Breast epithelium (tissue), 4 donors: ENCODE measurements around the gene STK17A. TPM values are rescaled to one million over a fixed set of nuclear protein-coding genes. Genes with fewer than 3 reads are reported as not detected.

Experiments used
- DNase-seq, 2 donors: peaks; one replicate each; pipeline ENCODE4 v3.0.0-alpha.2; 2019; ENCODE audit warnings: low spot score in 2 of 2
- H3K27ac ChIP-seq, 2 donors: fragments of 200-600 bp; sonication (generic) in 1 of 2; one replicate each; pipeline ENCODE4 v1.5.1; 2016 to 2019; ENCODE audit warnings: mild to moderate bottlenecking in 1 of 2
- H3K27me3 ChIP-seq, 2 donors: fragments of 200-600 bp; sonication (generic) in 1 of 2; one replicate each; pipeline versions ENCODE4 v1.5.1 to v1.6.0; 2017 to 2019; ENCODE audit warnings: control low read depth in 1 of 2, mild to moderate bottlenecking in 1 of 2
- H3K36me3 ChIP-seq: fragments of 200-600 bp; one replicate; pipeline ENCODE4 v1.5.1; 2019
- H3K4me1 ChIP-seq, 2 donors: fragments of 200-600 bp; sonication (generic); one replicate each; pipeline ENCODE4 v1.5.1; 2016 to 2019; ENCODE audit warnings: control low read depth in 1 of 2
- H3K4me3 ChIP-seq, 3 donors: fragments of 200-600 bp; sonication (generic); 1 replicate in 2 of 3; 2 replicates in 1 of 3; pipeline ENCODE4 v1.5.1; 2016 to 2019; ENCODE audit warnings: mild to moderate bottlenecking in 3 of 3, moderate library complexity in 2 of 3
- H3K9me3 ChIP-seq, 2 donors: fragments of 200-600 bp; sonication (generic) in 1 of 2; one replicate each; pipeline ENCODE4 v1.5.1; 2016 to 2019; ENCODE audit warnings: control low read depth in 1 of 2
- CTCF ChIP-seq, 3 donors: fragments of 450-650 bp; IDR thresholded peaks; one replicate each; pipeline ENCODE4 v1.5.1; 2016 to 2017; ENCODE audit warnings: antibody characterized with exemption in 3 of 3, mild to moderate bottlenecking in 3 of 3, moderate library complexity in 3 of 3
- POLR2A ChIP-seq: fragments of 450-650 bp; IDR thresholded peaks from one replicate; pipeline ENCODE4 v1.6.1; 2016; ENCODE audit warnings: antibody characterized with exemption, mild to moderate bottlenecking, moderate library complexity
- POLR2AphosphoS5 ChIP-seq, 3 donors: sonication (generic); formaldehyde crosslinking; IDR thresholded peaks; one replicate each; pipeline ENCODE4 v1.6.1; 2017; ENCODE audit warnings: antibody characterized with exemption in 3 of 3
- intact Hi-C: fragments of 100-400 bp; cut with DNase I; formaldehyde crosslinking; loops from one replicate; pipeline ENCODE4 v1.15.1; 2023; ENCODE audit warnings: low total_unique reads
- total RNA-seq, 3 donors: library from RNA; depleted of rRNA; stranded (reverse); fragments of >200 nt; gene quantifications; one replicate each; pipeline ENCODE4 v1.1.0, GENCODE V29; 2016

Gene STK17A
- total RNA-seq, 3 donors from 2014 or later: 13.3 to 24.3 (median 24.1) TPM

DNA sequence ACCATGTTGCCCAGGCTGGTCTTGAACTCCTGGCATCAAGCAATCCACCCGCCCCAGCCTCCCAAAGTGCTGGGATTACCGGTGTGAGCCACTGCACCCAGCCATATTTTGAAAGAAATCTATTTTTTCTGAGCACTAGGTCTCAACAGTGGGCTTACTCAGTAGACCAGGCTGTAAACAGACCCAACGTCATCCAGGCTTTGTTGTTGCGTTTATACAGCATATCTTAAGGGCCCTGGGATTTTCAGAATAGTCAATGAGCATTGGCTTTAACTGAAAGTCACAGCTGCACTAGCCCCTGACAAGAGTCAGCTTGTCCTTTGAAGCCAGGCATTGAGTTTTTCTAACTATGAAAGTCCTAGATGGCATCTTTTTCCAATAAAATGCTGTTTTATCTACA is 49.8 kb downstream of the STK17A start:
- Histone ChIP-seq H3K27ac (no peak overlapping the region), H3K9me3 (no peaks in the 10 kb centered on the region), H3K4me3 (no peak overlapping the region), H3K36me3 (no peaks in the 10 kb centered on the region), H3K4me1 (no peaks in the 10 kb centered on the region), H3K27me3 (no peaks in the 10 kb centered on the region)
- TF ChIP-seq CTCF (IDR thresholded peaks at IDR 0.05): no peak
- intact Hi-C loops: no loop called here
- no peak for DNase-seq

DNA sequence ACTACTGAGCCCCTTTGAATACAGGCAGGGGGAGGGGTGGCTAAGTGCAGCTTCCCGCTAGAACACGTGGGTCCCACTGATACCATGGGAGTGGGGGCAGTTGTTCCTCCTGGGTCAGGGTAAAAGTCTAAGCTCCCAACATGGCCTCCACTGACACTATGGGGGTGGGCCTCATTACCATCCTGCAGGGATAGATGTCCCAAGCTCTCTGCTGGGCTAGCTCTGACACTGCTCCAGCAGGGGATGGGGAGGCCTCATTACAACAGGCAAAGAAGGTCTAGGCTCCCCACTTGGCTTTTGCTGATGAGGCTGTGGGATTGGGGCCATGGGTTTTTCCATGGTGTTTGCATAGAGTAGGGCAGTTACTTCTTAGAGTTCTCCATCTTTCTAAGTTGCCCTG is 51.5 kb downstream of the STK17A start:
- Histone ChIP-seq H3K9me3 (no peaks in the 10 kb centered on the region), H3K27me3 (no peaks in the 10 kb centered on the region), H3K4me3 (no peak overlapping the region), H3K36me3 (no peaks in the 10 kb centered on the region), H3K4me1 (no peaks in the 10 kb centered on the region), H3K27ac (no peak overlapping the region)
- intact Hi-C loops: no loop called here
- TF ChIP-seq POLR2A (no peak), CTCF (IDR thresholded peaks at IDR 0.05) (no peak), POLR2AphosphoS5 (IDR thresholded peaks at IDR 0.05) (no peak)
- no peak for DNase-seq

DNA sequence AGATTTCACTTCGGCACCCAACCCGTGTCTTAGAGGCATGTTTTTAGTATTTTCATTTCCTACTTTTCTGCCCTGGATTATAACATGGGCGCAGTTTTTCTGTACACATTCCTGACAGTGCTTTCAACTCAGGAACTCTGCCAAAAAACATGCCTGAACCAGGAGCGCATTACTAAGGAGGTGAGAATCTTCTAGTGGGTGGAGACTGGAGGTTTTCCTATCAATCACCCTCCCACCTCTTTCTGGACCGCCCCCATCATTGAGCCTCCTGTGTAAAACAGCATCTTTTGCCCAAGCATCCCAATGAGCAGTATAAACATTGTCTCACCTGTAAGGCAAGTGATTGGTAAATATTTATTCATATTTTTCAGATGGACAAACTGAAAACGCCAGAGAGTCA is 53.2 kb downstream of the STK17A start:
- no peak overlapping the region for H3K4me3 ChIP-seq
- no peaks in the 10 kb centered on the region for H3K4me1 ChIP-seq
- H3K36me3 ChIP-seq: no peaks in the 10 kb centered on the region
- DNase-seq: peak in 1 of 2 donors; percentile 71
- H3K27me3 ChIP-seq: no peaks in the 10 kb centered on the region
- H3K9me3 ChIP-seq: no peaks in the 10 kb centered on the region
- H3K27ac ChIP-seq: peak overlapping the region; percentile 58 to 76
- no peak for TF ChIP-seq CTCF (IDR thresholded peaks at IDR 0.05)
- no peak for TF ChIP-seq POLR2A
- TF ChIP-seq POLR2AphosphoS5 (IDR thresholded peaks at IDR 0.05): no peak
- intact Hi-C loops: loop anchor here (5.0 kb wide), 1 partner anchor 624 kb away; no protein-coding TSS in a partner anchor

DNA sequence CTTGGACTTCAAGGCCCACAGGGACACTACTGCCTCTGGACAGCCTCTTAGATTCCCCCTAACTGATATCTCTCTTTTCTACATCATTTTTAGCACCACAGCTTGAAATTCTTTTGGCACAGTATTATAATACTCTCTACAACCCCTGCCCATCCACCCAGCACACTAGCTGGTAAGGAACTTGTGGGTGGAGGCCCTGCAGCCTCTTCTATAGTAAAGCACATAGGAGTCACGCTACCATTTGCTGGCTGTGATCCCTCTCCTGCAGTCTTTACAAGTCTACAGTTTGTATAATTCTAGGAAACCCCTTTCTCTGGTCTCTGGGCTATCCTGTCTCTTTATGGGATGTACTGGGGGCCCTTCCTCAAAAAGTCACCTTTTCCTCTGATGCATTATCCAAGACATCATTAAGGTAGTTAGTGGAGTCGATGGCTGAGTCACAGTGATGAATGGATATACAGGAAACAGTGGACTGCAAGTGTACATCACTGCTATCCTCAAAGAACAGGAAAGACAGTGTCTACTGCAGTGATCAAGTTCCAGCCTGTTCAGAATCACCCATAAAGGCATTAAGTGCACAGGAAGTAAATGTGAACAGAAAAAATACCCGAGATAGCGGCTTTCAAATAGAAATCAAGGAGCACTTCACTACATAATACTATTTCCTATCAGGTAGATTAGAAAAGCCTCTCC is 54.4 kb downstream of the STK17A start:
- intact Hi-C loops: loop anchor here (5.0 kb wide), 1 partner anchor 625 kb away; no protein-coding TSS in a partner anchor
- Histone ChIP-seq H3K27ac (peak overlapping the region in 1 of 2 donors; percentile 58), H3K36me3 (no peaks in the 10 kb centered on the region), H3K9me3 (no peaks in the 10 kb centered on the region), H3K4me3 (no peak overlapping the region), H3K27me3 (no peaks in the 10 kb centered on the region), H3K4me1 (no peaks in the 10 kb centered on the region)
- DNase-seq: no peak
- TF ChIP-seq POLR2AphosphoS5 (IDR thresholded peaks at IDR 0.05): no peak
- TF ChIP-seq POLR2A: no peak
- TF ChIP-seq CTCF (IDR thresholded peaks at IDR 0.05): no peak

DNA sequence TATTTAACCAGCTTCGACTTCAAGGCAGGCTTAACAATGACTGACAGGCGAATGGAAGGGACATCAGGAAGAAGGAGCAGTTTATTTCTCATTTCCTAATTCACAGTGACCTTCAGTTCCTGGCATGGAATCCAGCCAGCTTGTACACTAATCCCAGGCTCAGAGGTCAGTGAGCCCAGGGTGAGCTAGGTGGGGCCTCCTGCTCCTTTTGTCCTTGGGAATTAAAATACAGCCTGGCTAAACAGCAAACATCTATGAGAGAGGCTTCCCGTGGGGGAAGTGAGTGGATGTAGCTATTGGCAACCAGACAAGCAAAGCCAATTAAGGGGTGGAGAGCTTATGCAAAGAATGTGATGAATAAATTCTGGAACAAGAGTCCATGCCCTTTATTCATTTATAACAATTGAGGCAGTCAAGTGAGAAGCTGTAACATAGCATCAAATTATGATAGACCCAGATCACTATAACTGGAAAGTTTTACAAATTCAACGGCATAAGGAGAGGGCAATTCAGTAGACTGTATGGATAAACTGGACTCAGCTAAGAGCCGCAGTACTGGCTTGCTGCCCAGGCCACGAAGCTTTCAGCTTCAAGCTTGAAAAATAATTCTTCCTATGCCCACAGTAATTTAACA is 57.1 kb downstream of the STK17A start:
- DNase-seq: no peak
- Histone ChIP-seq H3K27me3 (no peaks in the 10 kb centered on the region), H3K27ac (peak overlapping the region; percentile 59 to 68), H3K4me3 (no peak overlapping the region), H3K4me1 (no peaks in the 10 kb centered on the region), H3K9me3 (no peaks in the 10 kb centered on the region), H3K36me3 (no peaks in the 10 kb centered on the region)
- TF ChIP-seq CTCF (IDR thresholded peaks at IDR 0.05) (no peak), POLR2A (no peak), POLR2AphosphoS5 (IDR thresholded peaks at IDR 0.05) (no peak)
- intact Hi-C loops: loop anchor here (5.0 kb wide), 1 partner anchor 628 kb away; no protein-coding TSS in a partner anchor
